Measurements from ENCODE around the gene SMCO4. TPM values are rescaled to one million over a fixed set of nuclear protein-coding genes. Genes with fewer than 3 reads are reported as not detected.
A peak's percentile ranks its signal among the peaks of the same experiment; 100 is the strongest.

The SMCO4 gene
- total RNA-seq, 2 experiments from 2014 or later: 36.1 to 44.1 TPM

DNA sequence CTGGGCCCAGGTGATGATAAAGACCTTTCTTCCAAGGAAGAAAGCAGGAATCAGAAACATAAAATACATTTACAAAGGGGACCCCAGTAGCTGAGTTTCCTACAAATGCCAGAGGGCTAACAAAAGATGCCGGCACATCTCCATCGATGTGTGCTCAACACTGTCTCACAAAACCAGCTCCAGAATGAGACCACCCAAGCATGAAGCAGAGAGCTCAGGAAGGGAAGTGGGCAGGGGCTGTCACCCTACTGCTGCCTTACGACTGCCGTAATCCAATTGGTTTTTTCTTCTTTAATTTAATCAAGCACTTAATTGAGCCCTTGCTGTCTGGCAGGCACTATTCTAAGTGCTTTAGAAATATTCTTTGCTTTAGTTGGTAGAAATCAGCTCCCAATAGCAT lies 26.1 kb downstream of the SMCO4 start:
- Histone ChIP-seq H3K4me3 (ENCODE audit: low read depth, low read length, poor library complexity, severe bottlenecking) (no peak overlapping the region), H3K4me1 (ENCODE audit: insufficient read depth, low read length, poor library complexity, severe bottlenecking) (peaks cover 78% of the 10 kb centered on the region), H3K9me3 (ENCODE audit: low read length) (no peaks in the 10 kb centered on the region), H4K20me1 (ENCODE audit: insufficient read depth, low read length) (no peaks in the 10 kb centered on the region), H3K79me2 (ENCODE audit: insufficient read depth, low read depth, low read length) (peaks cover 12% of the 10 kb centered on the region; the same call in 1 of the 2 replicates), H3K36me3 (ENCODE audit: insufficient read depth, low read length) (no peaks in the 10 kb centered on the region), H3K9me2 (ENCODE audit: insufficient read depth, low read length) (no peaks in the 10 kb centered on the region), H3K4me2 (ENCODE audit: low read length) (peak overlapping the region; percentile 15; the same call in 1 of the 2 replicates), H2AFZ (ENCODE audit: low read length) (no peak overlapping the region), H3K27ac (ENCODE audit: low read depth, low read length, poor library complexity, severe bottlenecking) (no peak overlapping the region)
- intact Hi-C loops (cut with micrococcal nuclease; ENCODE audit: unreplicated experiment): no loop called here
- POLR2A ChIA-PET: no interaction called here
- TF ChIP-seq, protein P1, sequence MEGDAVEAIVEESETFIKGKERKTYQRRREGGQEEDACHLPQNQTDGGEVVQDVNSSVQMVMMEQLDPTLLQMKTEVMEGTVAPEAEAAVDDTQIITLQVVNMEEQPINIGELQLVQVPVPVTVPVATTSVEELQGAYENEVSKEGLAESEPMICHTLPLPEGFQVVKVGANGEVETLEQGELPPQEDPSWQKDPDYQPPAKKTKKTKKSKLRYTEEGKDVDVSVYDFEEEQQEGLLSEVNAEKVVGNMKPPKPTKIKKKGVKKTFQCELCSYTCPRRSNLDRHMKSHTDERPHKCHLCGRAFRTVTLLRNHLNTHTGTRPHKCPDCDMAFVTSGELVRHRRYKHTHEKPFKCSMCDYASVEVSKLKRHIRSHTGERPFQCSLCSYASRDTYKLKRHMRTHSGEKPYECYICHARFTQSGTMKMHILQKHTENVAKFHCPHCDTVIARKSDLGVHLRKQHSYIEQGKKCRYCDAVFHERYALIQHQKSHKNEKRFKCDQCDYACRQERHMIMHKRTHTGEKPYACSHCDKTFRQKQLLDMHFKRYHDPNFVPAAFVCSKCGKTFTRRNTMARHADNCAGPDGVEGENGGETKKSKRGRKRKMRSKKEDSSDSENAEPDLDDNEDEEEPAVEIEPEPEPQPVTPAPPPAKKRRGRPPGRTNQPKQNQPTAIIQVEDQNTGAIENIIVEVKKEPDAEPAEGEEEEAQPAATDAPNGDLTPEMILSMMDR (conservative IDR thresholded peaks at IDR 0.05; ENCODE audit: low read length): no peak
- TF ChIP-seq EZH2phosphoT487 (IDR thresholded peaks at IDR 0.05; ENCODE audit: borderline replicate concordance, low read depth, low read length): no peak
- CTCF ChIA-PET (ENCODE audit: unreplicated experiment): no interaction called here
- peak; percentile 35 for DNase-seq (ENCODE audit: low spot score)
- BruUV-seq (replicated peaks): no TSS peak

DNA sequence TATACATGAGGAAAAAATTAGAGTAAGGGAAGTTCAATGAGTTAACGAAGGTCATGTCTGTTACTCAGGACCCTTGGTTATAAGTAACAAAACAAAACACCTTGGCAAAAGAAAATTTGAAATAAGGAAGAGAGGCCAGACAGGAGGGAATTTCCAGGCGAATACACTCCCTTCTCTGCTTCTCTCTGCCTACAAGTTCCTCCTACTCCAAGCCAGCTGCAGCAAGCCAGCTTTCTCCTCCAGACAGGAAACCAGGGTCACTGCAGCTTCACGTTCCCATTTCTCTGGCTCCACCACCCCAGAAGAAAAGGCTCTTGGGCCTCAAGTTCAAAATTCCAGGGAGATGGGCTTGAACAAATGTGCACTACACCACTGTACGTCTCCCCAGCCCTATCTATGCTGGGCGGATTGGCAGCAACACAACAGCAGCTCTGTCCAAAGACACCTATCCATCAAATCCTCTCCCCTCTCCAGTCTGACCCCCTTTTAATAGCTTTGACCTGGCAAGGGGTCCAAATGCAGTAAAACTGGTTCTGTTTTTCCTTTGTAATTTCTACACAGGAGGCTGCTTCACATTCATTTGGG lies 27.7 kb downstream of the SMCO4 start:
- peaks cover 66% of the 10 kb centered on the region for H3K4me1 ChIP-seq (ENCODE audit: insufficient read depth, low read length, poor library complexity, severe bottlenecking)
- no peak overlapping the region for H3K4me3 ChIP-seq (ENCODE audit: low read depth, low read length, poor library complexity, severe bottlenecking)
- H3K9me2 ChIP-seq (ENCODE audit: insufficient read depth, low read length): no peaks in the 10 kb centered on the region
- no peaks in the 10 kb centered on the region for H3K36me3 ChIP-seq (ENCODE audit: insufficient read depth, low read length)
- no peak for DNase-seq (ENCODE audit: low spot score)
- no peak overlapping the region for H3K4me2 ChIP-seq (ENCODE audit: low read length)
- intact Hi-C loops (cut with micrococcal nuclease; ENCODE audit: unreplicated experiment): no loop called here
- POLR2A ChIA-PET: interaction anchor here (0.9 to 1.5 kb wide), 3 partner anchors 8 to 129 kb away, joined by 3 to 4 read pairs (median 3); no protein-coding TSS in a partner anchor
- TF ChIP-seq, protein P1 (conservative IDR thresholded peaks at IDR 0.05; ENCODE audit: low read length): no peak
- no peak for TF ChIP-seq EZH2phosphoT487 (IDR thresholded peaks at IDR 0.05; ENCODE audit: borderline replicate concordance, low read depth, low read length)
- BruUV-seq (replicated peaks): no TSS peak
- H2AFZ ChIP-seq (ENCODE audit: low read length): no peak overlapping the region
- CTCF ChIA-PET (ENCODE audit: unreplicated experiment): no interaction called here
- H4K20me1 ChIP-seq (ENCODE audit: insufficient read depth, low read length): no peaks in the 10 kb centered on the region
- H3K27ac ChIP-seq (ENCODE audit: low read depth, low read length, poor library complexity, severe bottlenecking): no peak overlapping the region
- H3K9me3 ChIP-seq (ENCODE audit: low read length): no peaks in the 10 kb centered on the region
- peaks cover 10% of the 10 kb centered on the region; the same call in 1 of the 2 replicates for H3K79me2 ChIP-seq (ENCODE audit: insufficient read depth, low read depth, low read length)

DNA sequence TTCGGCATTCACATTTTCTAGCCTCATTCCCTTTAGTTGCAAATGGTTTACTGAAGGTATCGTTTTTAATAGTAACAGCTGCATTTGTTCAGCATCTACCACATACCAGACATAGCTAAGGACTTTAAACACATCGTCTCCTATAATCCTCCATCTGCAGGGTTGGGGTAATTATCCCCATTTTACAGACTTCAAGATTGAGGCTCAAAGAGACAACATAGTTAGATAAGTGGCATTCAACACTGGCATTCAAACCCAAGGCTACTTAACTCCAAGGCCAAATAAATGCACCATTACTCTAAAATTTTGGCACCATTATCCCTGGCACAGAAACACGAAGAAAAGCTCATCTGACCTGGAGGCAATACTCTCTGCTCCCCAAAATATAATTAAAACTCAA lies 28.5 kb downstream of the SMCO4 start:
- no peak overlapping the region for H3K4me3 ChIP-seq (ENCODE audit: low read depth, low read length, poor library complexity, severe bottlenecking)
- no peak for DNase-seq (ENCODE audit: low spot score)
- intact Hi-C loops (cut with micrococcal nuclease; ENCODE audit: unreplicated experiment): no loop called here
- no peak overlapping the region for H3K27ac ChIP-seq (ENCODE audit: low read depth, low read length, poor library complexity, severe bottlenecking)
- H3K4me2 ChIP-seq (ENCODE audit: low read length): no peak overlapping the region
- TF ChIP-seq, protein P1 (conservative IDR thresholded peaks at IDR 0.05; ENCODE audit: low read length): no peak
- no peak for TF ChIP-seq EZH2phosphoT487 (IDR thresholded peaks at IDR 0.05; ENCODE audit: borderline replicate concordance, low read depth, low read length)
- peaks cover 58% of the 10 kb centered on the region for H3K4me1 ChIP-seq (ENCODE audit: insufficient read depth, low read length, poor library complexity, severe bottlenecking)
- no peaks in the 10 kb centered on the region for H3K9me2 ChIP-seq (ENCODE audit: insufficient read depth, low read length)
- no TSS peak for BruUV-seq (replicated peaks)
- H4K20me1 ChIP-seq (ENCODE audit: insufficient read depth, low read length): no peaks in the 10 kb centered on the region
- POLR2A ChIA-PET: interaction anchor here (1.0 to 1.5 kb wide), 2 partner anchors 30 to 130 kb away, joined by 3 read pairs; no protein-coding TSS in a partner anchor
- peaks cover 9% of the 10 kb centered on the region; the same call in 1 of the 2 replicates for H3K79me2 ChIP-seq (ENCODE audit: insufficient read depth, low read depth, low read length)
- H3K36me3 ChIP-seq (ENCODE audit: insufficient read depth, low read length): no peaks in the 10 kb centered on the region
- CTCF ChIA-PET (ENCODE audit: unreplicated experiment): no interaction called here
- H3K9me3 ChIP-seq (ENCODE audit: low read length): no peaks in the 10 kb centered on the region
- no peak overlapping the region for H2AFZ ChIP-seq (ENCODE audit: low read length)
